VCaP (cell line): ENCODE data around the gene PARP15.
"Not testable (repeated sequence)": the region's sequence is repeated elsewhere in the genome, so short reads cannot be mapped to it uniquely, and the experiment has no call there.

Source experiments
- H3K27ac ChIP-seq: fragments of 450-650 bp; 2 replicates; pipeline ENCODE4 v1.5.1; 2017
- TF ChIP-seq, protein P1 (sequence below): fragments of 450-650 bp; conservative IDR thresholded peaks from 2 replicates; pipeline ENCODE4 v1.5.1; 2017; ENCODE audit warnings: mild to moderate bottlenecking, moderate library complexity

Gene PARP15

DNA sequence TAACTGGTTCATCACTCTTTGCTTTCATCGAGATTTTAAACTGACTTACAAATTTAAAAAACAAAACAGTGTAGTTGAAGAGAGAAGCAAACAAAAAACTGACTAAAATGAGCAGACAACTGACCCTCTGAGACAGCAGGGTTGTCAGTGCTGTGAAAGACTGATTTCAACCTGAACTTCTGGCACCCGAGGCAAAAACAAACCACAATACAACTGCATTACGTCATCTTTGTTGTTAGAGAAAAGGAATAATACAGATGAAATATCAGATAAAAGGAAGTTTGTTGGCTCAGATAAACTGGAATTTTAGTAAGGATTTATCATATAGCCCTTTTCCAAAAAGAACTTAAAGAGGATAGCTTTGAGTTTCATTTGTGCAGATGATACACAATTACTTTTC is 51.1 kb downstream of the PARP15 start:
- TF ChIP-seq, protein P1, sequence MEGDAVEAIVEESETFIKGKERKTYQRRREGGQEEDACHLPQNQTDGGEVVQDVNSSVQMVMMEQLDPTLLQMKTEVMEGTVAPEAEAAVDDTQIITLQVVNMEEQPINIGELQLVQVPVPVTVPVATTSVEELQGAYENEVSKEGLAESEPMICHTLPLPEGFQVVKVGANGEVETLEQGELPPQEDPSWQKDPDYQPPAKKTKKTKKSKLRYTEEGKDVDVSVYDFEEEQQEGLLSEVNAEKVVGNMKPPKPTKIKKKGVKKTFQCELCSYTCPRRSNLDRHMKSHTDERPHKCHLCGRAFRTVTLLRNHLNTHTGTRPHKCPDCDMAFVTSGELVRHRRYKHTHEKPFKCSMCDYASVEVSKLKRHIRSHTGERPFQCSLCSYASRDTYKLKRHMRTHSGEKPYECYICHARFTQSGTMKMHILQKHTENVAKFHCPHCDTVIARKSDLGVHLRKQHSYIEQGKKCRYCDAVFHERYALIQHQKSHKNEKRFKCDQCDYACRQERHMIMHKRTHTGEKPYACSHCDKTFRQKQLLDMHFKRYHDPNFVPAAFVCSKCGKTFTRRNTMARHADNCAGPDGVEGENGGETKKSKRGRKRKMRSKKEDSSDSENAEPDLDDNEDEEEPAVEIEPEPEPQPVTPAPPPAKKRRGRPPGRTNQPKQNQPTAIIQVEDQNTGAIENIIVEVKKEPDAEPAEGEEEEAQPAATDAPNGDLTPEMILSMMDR: no peak
- no peak overlapping the region for H3K27ac ChIP-seq

DNA sequence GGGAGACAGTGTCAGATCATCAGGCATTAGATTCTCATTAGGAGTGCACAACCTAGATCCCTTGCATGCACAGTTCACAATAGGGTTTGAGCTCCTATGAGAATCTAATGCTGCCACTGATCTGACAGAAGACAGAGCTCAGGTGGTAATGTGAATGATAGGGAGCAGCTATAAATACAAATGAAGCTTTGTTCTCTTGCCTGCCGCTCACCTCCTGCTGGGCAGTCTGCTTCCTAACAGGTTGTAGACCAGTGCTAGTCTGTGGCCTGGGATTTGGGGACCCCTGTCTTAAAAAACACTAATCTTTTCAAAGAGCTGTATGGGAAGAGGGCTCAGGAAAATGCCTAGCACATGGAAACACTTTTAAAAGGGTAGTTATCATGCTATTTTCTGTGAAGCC is 52.3 kb downstream of the PARP15 start:
- H3K27ac ChIP-seq: no peak overlapping the region
- TF ChIP-seq, protein P1: no peak

DNA sequence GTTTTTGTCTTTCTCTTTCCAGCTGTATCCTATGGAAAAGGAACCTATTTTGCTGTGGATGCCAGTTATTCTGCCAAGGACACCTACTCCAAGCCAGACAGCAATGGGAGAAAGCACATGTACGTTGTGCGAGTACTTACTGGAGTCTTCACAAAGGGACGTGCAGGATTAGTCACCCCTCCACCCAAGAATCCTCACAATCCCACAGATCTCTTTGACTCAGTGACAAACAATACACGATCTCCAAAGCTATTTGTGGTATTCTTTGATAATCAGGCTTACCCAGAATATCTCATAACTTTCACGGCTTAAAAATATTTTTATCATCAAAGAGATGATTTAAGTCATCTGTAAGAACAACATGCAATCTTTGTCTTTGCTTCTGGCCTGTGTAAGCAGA is 58.3 kb downstream of the PARP15 start:
- TF ChIP-seq, protein P1: no peak
- no peak overlapping the region for H3K27ac ChIP-seq

DNA sequence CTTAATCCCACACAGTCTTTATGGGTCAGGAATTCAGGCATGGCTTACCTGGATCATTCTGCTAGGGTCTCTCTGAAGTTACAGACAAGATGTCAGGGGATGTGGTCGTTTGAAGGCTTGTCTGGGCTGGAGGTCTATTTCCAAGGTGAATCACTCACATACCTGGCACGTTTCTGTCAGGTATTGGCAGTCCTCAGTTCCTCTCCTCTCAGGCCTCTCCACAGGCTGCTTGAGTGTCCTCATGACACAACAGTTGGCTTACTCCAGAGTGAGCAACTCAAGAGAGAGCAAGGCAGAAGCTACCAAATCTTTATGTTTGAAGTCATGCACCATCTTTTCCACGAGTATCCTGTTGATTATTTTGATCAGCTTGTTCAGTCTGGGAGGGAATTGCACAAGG is 59.2 kb downstream of the PARP15 start:
- TF ChIP-seq, protein P1: no peak
- no peak overlapping the region for H3K27ac ChIP-seq

DNA sequence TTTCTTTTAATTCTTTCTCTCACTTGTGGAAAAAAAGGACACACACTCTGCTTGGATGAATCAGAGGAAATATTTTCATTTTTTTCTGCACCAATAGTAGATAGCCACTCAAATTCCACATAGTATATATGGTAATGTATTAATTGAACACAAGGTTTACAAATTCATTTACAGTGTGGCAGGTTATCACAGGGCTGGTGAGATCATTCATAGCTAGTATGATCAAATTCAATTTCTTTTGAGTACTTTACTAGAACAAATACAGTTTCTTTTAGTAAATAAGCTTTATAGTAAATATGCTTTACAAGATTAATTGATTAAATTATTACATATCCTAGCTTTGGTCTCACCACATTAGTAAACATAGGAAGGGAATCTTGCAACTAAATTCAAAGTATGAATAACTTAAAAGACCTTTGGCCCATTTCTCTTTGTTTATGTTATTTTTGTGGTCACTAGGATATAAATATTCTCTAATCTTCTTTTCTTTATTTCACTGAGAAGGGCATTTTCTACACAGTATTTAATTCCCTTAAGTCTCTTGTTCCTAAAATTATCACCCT is 63.1 kb downstream of the PARP15 start:
- TF ChIP-seq, protein P1: no peak
- no peak overlapping the region for H3K27ac ChIP-seq

DNA sequence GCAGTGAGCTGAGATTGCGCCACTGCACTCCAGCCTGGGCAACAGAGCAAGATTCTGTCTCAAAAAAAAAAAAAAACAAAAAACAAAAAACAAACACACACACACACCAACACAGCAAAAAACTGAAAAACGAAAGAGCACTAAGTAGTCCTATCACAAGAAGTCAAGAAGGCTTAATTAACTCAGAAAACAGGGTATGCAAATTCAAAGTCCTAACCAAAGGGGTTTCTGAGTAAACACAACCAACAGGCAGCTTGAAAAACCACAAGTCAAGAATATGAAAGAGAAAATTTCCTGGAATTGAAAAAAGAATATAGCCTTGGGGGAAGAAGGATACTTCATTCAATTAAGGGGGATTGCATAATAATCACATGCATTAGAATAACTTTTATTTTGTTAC is 65.5 kb downstream of the PARP15 start:
- TF ChIP-seq, protein P1: no peak
- H3K27ac ChIP-seq: no peak overlapping the region

DNA sequence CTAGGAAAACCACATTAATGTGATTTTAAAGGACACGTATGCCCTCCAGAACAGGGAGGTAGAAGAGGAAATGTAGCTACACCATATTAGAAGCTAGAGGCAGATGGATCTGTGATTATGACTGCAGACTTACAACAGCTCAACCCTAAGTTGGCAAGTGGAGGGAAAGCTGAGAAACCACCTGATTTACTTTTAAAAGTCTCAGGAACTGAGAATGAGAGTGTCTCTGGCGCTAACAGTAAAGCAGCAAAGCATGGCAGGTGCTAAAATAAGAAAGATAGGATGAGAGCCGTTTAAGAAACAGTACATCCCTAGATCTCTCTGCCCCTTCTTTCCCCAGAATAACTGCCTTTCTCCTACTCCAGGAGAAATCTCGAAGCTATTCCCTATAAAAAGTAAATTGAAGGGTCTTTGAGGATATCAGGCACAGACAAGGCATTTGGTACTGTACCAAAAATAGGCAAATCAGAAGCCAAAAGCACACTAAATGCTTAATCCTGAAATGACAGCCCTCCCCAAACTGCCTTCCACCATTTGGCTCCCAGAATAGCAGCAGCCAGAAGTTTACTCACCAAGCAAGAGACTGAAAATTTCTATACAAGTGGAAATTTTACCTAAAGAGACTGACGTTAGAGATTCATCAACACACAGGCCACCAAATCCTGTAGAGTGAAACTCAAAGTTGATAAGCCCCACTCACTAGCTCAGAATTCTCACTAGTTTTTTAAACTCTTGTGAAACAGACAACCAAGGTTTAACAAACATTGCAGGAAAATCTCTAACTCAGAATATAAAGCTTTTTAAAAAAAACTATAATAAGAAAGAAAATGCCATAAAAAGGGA is 68.9 kb downstream of the PARP15 start:
- TF ChIP-seq, protein P1: no peak
- no peak overlapping the region for H3K27ac ChIP-seq

DNA sequence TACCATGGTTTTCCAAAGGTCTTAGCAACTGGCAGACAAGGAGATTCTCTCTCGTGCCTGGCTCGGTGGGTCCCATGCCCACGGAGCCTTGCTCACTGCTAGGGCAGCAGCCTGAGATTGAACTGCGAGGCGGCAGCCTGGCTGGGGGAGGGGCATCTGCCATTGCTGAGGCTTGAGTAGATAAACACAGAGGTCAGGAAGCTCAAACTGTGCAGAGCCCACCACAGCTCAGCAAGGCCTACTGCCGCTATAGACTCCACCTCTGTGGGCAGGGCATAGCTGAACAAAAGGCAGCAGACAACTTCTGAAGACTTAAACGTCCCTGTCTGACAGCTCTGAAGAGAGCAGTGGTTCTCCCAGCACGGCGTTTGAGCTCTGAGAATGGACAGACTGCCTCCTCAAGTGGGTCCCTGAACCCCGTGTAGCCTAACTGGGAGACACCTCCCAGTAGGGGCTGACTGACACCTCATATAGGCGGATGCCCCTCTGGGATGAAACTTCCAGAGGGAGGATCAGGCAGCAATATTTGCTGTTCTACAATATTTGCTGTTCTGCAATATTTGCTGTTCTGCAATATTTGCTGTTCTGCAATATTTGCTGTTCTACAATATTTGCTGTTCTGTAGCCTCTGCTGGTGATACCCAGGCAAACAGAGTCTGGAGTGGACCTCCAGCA is 73.9 kb downstream of the PARP15 start:
- H3K27ac ChIP-seq: peak overlapping the region; percentile 81

DNA sequence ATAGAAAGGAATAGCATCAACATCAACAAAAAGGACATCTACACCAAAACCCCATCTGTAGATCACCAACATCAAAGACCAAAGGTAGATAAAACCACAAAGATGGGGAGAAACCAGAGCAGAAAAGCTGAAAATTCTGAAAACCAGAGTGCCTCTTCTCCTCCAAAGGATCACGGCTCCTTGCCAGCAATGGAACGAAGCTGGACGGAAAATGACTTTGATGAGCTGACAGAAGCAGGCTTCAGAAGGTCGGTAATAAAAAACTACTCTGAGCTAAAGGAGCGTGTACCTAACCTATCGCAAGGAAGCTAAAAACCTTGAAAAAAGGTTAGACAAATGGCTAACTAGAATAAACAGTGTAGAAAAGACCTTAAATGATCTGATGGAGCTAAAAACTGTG is 74.5 kb downstream of the PARP15 start:
- H3K27ac ChIP-seq: peak overlapping the region; percentile 81

DNA sequence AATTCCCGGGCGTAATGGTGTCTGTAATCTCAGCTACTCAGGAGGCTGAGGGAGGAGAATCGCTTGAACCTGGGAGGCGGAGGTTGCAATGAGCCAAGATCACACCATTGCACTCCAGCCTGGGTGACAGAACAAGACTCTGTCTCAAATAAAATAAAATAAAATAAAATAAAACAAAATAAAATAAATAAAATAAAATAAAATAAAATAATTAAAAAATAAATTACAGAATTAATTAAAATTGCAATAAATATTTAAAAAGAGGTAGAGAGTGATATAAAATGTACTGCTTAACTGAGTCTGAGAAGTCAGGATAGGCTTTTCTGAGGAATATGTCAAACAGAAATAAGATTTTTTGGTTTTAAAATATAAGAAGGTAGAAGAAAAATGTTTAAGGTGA is 80.9 kb downstream of the PARP15 start:
- H3K27ac ChIP-seq: not testable (repeated sequence)
